Ishikawa (cell line): ENCODE measurements around the gene IP6K3.

Experiments
- CEBPB ChIP-seq: IDR thresholded peaks from 2 replicates; pipeline ENCODE4 v1.6.1; 2012
- CREB1 ChIP-seq: IDR thresholded peaks from 2 replicates; pipeline ENCODE4 v1.6.1; 2012; ENCODE audit warnings: low read depth
- EGR1 ChIP-seq: IDR thresholded peaks from 2 replicates; pipeline ENCODE4 v1.6.1; 2012
- EP300 ChIP-seq: IDR thresholded peaks from 2 replicates; pipeline ENCODE4 v1.6.1; 2012; ENCODE audit warnings: borderline replicate concordance
- FOXM1 ChIP-seq: IDR thresholded peaks from 2 replicates; pipeline ENCODE4 v1.6.1; 2012; ENCODE audit warnings: low read depth, borderline replicate concordance
- MAX ChIP-seq: IDR thresholded peaks from 2 replicates; pipeline ENCODE4 v1.6.1; 2012
- NFIC ChIP-seq: IDR thresholded peaks from 2 replicates; pipeline ENCODE4 v1.6.1; 2012
- RAD21 ChIP-seq: IDR thresholded peaks from 2 replicates; pipeline ENCODE4 v1.6.1; 2012; ENCODE audit warnings: low read depth
- TAF1 ChIP-seq: IDR thresholded peaks from 2 replicates; pipeline ENCODE4 v1.6.1; 2012; ENCODE audit warnings: low read depth, mild to moderate bottlenecking
- TCF12 ChIP-seq: IDR thresholded peaks from 2 replicates; pipeline ENCODE4 v1.6.1; 2012; ENCODE audit warnings: low read depth
- TEAD4 ChIP-seq: IDR thresholded peaks from 2 replicates; pipeline ENCODE4 v1.6.1; 2012
- YY1 ChIP-seq: IDR thresholded peaks from 2 replicates; pipeline ENCODE4 v1.6.1; 2012; ENCODE audit warnings: low read depth
- ZBTB7A ChIP-seq: IDR thresholded peaks from 2 replicates; pipeline ENCODE4 v1.6.1; 2012; ENCODE audit warnings: low read depth
- TF ChIP-seq, protein P1 (sequence below): IDR thresholded peaks from 2 replicates; pipeline ENCODE4 v1.6.1; 2012
- TF ChIP-seq, protein P2 (sequence below): IDR thresholded peaks from 2 replicates; pipeline ENCODE4 v1.6.1; 2012; ENCODE audit warnings: low read depth, mild to moderate bottlenecking

Gene IP6K3

DNA sequence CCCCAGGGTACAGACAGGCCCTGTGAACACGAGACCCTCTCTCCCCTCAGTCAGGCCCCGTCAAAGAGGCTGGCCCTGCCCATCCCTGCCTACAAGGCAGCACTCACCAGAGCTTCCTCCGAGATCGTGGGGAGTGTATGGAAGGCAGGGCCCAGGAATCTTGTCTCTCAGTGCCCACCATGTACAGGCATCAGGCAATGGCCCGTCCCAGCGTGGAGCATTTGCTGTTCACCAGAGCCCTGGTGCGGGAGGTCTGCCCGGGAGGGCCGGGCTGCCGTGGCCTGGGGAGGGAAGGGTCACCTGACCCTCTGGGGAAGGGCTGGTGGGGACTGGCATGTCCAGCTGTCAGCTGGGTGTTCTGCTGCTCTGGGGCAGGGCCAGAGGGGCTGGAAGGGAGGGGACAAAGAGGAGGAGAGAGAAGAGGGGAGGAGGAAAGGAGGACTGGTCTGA lies at the start of gene IP6K3:
Gene IP6K3, minus strand, starts transcription at position 255 of the 450 bp plus-strand sequence. CDS start 11,429 bp downstream, outside the sequence.
- TF ChIP-seq TAF1 = no peak
- TF ChIP-seq, protein P1, sequence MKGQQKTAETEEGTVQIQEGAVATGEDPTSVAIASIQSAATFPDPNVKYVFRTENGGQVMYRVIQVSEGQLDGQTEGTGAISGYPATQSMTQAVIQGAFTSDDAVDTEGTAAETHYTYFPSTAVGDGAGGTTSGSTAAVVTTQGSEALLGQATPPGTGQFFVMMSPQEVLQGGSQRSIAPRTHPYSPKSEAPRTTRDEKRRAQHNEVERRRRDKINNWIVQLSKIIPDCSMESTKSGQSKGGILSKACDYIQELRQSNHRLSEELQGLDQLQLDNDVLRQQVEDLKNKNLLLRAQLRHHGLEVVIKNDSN = 0 out of 2 replicates have a peak, but pooled peaks have one; percentile 44

- TF ChIP-seq TEAD4 (no peak), NFIC (no peak), CEBPB (no peak), YY1 (no peak), EP300 (no peak), CREB1 (no peak), MAX (no peak), ZBTB7A (no peak)
- TF ChIP-seq, protein P1 = no peak
- TF ChIP-seq, protein P2, sequence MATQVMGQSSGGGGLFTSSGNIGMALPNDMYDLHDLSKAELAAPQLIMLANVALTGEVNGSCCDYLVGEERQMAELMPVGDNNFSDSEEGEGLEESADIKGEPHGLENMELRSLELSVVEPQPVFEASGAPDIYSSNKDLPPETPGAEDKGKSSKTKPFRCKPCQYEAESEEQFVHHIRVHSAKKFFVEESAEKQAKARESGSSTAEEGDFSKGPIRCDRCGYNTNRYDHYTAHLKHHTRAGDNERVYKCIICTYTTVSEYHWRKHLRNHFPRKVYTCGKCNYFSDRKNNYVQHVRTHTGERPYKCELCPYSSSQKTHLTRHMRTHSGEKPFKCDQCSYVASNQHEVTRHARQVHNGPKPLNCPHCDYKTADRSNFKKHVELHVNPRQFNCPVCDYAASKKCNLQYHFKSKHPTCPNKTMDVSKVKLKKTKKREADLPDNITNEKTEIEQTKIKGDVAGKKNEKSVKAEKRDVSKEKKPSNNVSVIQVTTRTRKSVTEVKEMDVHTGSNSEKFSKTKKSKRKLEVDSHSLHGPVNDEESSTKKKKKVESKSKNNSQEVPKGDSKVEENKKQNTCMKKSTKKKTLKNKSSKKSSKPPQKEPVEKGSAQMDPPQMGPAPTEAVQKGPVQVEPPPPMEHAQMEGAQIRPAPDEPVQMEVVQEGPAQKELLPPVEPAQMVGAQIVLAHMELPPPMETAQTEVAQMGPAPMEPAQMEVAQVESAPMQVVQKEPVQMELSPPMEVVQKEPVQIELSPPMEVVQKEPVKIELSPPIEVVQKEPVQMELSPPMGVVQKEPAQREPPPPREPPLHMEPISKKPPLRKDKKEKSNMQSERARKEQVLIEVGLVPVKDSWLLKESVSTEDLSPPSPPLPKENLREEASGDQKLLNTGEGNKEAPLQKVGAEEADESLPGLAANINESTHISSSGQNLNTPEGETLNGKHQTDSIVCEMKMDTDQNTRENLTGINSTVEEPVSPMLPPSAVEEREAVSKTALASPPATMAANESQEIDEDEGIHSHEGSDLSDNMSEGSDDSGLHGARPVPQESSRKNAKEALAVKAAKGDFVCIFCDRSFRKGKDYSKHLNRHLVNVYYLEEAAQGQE = no peak
These were observed 48.4 kb upstream of the IP6K3 start for GRCh38 chr6:33794910-33795623.

DNA sequence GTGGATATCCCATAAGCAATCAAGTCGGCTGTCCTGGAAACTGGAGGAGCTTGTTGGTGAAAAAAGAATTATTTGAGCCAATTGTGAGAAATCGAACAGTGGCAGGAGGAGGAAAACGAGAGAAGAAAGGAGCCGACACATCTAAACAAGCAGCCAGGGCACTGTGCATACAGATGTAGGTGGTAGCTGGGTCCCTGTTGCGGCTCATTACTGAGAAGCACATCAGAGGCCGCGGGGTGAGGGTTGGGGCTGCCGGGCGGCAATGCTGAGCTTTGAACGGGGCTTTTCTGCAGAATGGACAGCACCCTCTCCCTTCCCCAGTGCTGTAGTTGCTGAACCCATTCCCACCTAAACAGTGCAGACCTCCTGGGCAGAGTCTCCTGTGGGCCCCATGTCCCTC lies 46.3 kb upstream of the IP6K3 start:
- TF ChIP-seq, protein P1 = no peak
- no peak for TF ChIP-seq NFIC
- no peak for TF ChIP-seq MAX
- TF ChIP-seq TEAD4 = no peak
- no peak for TF ChIP-seq CREB1
- no peak for TF ChIP-seq FOXM1
- TF ChIP-seq, protein P2 = no peak
- no peak for TF ChIP-seq TAF1
- no peak for TF ChIP-seq TCF12
- TF ChIP-seq CEBPB = no peak
- no peak for TF ChIP-seq EP300
- no peak for TF ChIP-seq ZBTB7A
- TF ChIP-seq RAD21 = no peak
- TF ChIP-seq YY1 = no peak
- no peak for TF ChIP-seq EGR1

GRCh38 chr6:33791620-33792019 lies 44.9 kb upstream of the IP6K3 start:
- TF ChIP-seq EP300 (no peak), YY1 (no peak), RAD21 (no peak), NFIC (no peak), ZBTB7A (no peak), CREB1 (no peak), FOXM1 (no peak), MAX (no peak), TEAD4 (no peak), TAF1 (no peak), TCF12 (no peak), EGR1 (no peak), CEBPB (no peak)
- TF ChIP-seq, protein P2 = no peak
- TF ChIP-seq, protein P1 = no peak
